PC-3 (cell line): Measurements from ENCODE around the gene HOXC12. TPM values are rescaled to one million over a fixed set of nuclear protein-coding genes. Genes with fewer than 3 reads are reported as not detected.

Source experiments
- ATAC-seq: fragments of 200-7000 bp; cut with Tn5 transposase; 2 replicates; pipeline ENCODE4 v1.9.1; 2020; ENCODE audit warnings: mild to moderate bottlenecking, moderate library complexity
- BruUV-seq: library from RNA; stranded (reverse); fragments of 400-500 nt; replicated peaks from 2 replicates; lab custom pipeline; 2021; lab: Mats Ljungman, UMichigan
- CTCF ChIA-PET: fragments of 300-600 bp; sonication (Branson Sonifier 250); formaldehyde crosslinking; loops from one replicate; lab custom pipeline; 2022; ENCODE audit warnings: antibody characterized with exemption; lab: Charles Lee
- POLR2A ChIA-PET: fragments of 300-600 bp; sonication (Branson Sonifier 250); formaldehyde crosslinking; loops from one replicate; lab custom pipeline; 2022; ENCODE audit warnings: antibody characterized with exemption; ENCODE audit not compliant: unreplicated experiment; lab: Charles Lee
- DNase-seq: peaks from one replicate; pipeline ENCODE4 v3.0.0-alpha.2; 2015
- H2AFZ ChIP-seq: fragments of 300-600 bp; sonication (generic); 2 replicates; pipeline ENCODE4 v1.6.0; 2016; ENCODE audit warnings: antibody characterized with exemption, low read length
- H3F3A ChIP-seq: fragments of 300-600 bp; sonication (generic); one replicate; pipeline ENCODE4 v1.6.0; 2017; ENCODE audit warnings: antibody characterized with exemption, low read length, control low read depth, mild to moderate bottlenecking; ENCODE audit not compliant: unreplicated experiment
- H3K27ac ChIP-seq: fragments of 300-600 bp; sonication (generic); 2 replicates; pipeline ENCODE4 v1.5.1; 2016; ENCODE audit warnings: mild to moderate bottlenecking, low read length
- H3K27me3 ChIP-seq: fragments of 300-600 bp; sonication (generic); 2 replicates; pipeline ENCODE4 v1.6.1; 2016; ENCODE audit warnings: low read length, mixed read lengths
- H3K36me3 ChIP-seq: fragments of 300-600 bp; sonication (generic); 2 replicates; pipeline ENCODE4 v1.6.1; 2016; ENCODE audit warnings: low read depth, mixed run types, low read length, mixed read lengths
- H3K4me1 ChIP-seq: fragments of 300-600 bp; sonication (generic); 2 replicates; pipeline ENCODE4 v1.5.1; 2016; ENCODE audit warnings: low read length; ENCODE audit not compliant: insufficient read depth
- H3K4me2 ChIP-seq: fragments of 300-600 bp; sonication (generic); 2 replicates; pipeline ENCODE4 v1.6.0; 2016; ENCODE audit warnings: low read length
- H3K4me3 ChIP-seq: fragments of 300-600 bp; sonication (generic); 2 replicates; pipeline ENCODE4 v1.5.1; 2016; ENCODE audit warnings: mild to moderate bottlenecking, low read length, mixed read lengths
- H3K79me2 ChIP-seq: fragments of 300-600 bp; sonication (generic); 2 replicates; pipeline ENCODE4 v1.6.1; 2017; ENCODE audit warnings: low read length, mixed read lengths
- H3K9ac ChIP-seq: fragments of 300-600 bp; sonication (generic); 2 replicates; pipeline ENCODE4 v1.6.0; 2016; ENCODE audit warnings: mild to moderate bottlenecking, low read length
- H3K9me2 ChIP-seq: fragments of 300-600 bp; sonication (generic); replicated peaks from 2 replicates; pipeline ENCODE4 v1.6.1; 2016; ENCODE audit warnings: mixed run types, low read length, mixed read lengths
- H3K9me3 ChIP-seq: fragments of 300-600 bp; sonication (generic); 2 replicates; pipeline ENCODE4 v1.6.1; 2016; ENCODE audit warnings: low read length, mixed read lengths
- H4K20me1 ChIP-seq: fragments of 300-600 bp; sonication (generic); 2 replicates; pipeline ENCODE4 v1.6.1; 2016; ENCODE audit warnings: low read length, mixed read lengths
- EZH2 ChIP-seq: fragments of 300-600 bp; sonication (generic); IDR thresholded peaks from one replicate; pipeline ENCODE4 v1.6.1; 2017; ENCODE audit warnings: antibody characterized with exemption, mild to moderate bottlenecking, low read length; ENCODE audit not compliant: unreplicated experiment
- EZH2phosphoT487 ChIP-seq: fragments of 300-600 bp; sonication (generic); IDR thresholded peaks from 2 replicates; pipeline ENCODE4 v1.6.1; 2018; ENCODE audit warnings: mild to moderate bottlenecking, antibody characterized with exemption, low read length, borderline replicate concordance
- intact Hi-C: fragments of 100-400 bp; cut with micrococcal nuclease; formaldehyde crosslinking; loops from 2 replicates; pipeline ENCODE4 v1.9.0; 2023
- total RNA-seq: library from RNA; depleted of rRNA; stranded (reverse); fragments of >200 nt; gene quantifications from 2 replicates; pipeline ENCODE4 v1.2.3, GENCODE V29; 2014
- TF ChIP-seq, protein P1 (sequence below): fragments of 300-600 bp; sonication (generic); conservative IDR thresholded peaks from 2 replicates; pipeline ENCODE4 v1.5.1; 2017; ENCODE audit warnings: antibody characterized with exemption, low read depth, mild to moderate bottlenecking, low read length

Gene HOXC12
- total RNA-seq, 1 experiment from 2014 or later: 0.33 TPM

DNA sequence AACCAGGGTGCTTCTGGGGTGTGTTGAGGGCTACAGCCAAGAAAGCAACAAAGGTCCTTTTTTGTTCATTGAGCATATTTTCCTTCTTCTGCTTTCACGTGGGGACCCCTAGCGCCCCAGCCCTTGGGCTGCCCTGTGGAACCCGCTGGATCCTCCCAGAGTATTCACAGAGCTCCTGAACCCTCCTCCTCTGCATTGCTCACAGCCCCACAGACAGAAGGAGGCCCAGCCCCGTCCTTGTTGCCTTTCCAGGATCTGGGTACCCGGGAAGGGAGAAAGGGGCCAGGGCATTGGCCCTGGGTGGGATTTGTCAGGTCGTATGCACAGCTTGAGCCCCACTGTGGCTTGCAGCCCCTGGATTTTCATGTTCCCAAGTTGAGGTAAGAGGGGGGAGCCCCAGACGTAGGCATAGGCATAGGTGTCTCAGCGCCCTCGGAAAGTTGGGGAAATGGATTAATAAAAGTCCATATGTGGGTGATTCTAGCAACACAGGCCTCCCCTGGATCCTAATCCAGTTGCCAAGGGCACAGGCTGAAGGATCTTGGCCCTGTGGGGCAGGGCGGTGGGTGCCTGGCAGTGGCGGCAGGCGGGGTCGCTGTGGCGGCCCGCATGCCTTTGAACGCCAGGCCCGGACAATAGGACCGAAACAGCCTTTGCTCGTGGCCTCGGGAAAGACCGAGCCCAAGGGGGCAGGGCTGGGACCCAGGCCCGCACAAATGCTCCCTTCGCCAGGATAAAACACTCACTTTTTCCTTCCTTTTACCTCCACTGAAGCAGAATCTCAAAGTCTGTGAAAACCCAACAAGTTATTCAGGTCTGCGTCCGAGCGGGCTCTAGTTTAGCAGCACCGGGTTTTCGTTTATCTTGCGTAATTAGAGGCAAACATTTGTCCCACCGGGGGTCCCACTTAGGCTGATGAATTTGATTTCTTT is 27.2 kb downstream of the HOXC12 start:
- Histone ChIP-seq H4K20me1 (no peaks in the 10 kb centered on the region), H3K9ac (no peak overlapping the region), H3K9me3 (no peaks in the 10 kb centered on the region), H3K4me1 (peaks cover 34% of the 10 kb centered on the region), H3K79me2 (no peaks in the 10 kb centered on the region), H3K4me3 (no peak overlapping the region), H3K27me3 (no peaks in the 10 kb centered on the region), H3F3A (no peaks in the 10 kb centered on the region), H3K9me2 (no peaks in the 10 kb centered on the region), H3K27ac (no peak overlapping the region), H3K4me2 (no peak overlapping the region), H2AFZ (no peak overlapping the region), H3K36me3 (no peaks in the 10 kb centered on the region)
- DNase-seq (no peak), ATAC-seq (no peak)
- no TSS peak for BruUV-seq
- TF ChIP-seq, protein P1, sequence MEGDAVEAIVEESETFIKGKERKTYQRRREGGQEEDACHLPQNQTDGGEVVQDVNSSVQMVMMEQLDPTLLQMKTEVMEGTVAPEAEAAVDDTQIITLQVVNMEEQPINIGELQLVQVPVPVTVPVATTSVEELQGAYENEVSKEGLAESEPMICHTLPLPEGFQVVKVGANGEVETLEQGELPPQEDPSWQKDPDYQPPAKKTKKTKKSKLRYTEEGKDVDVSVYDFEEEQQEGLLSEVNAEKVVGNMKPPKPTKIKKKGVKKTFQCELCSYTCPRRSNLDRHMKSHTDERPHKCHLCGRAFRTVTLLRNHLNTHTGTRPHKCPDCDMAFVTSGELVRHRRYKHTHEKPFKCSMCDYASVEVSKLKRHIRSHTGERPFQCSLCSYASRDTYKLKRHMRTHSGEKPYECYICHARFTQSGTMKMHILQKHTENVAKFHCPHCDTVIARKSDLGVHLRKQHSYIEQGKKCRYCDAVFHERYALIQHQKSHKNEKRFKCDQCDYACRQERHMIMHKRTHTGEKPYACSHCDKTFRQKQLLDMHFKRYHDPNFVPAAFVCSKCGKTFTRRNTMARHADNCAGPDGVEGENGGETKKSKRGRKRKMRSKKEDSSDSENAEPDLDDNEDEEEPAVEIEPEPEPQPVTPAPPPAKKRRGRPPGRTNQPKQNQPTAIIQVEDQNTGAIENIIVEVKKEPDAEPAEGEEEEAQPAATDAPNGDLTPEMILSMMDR: no peak
- TF ChIP-seq EZH2phosphoT487: no peak
- no peak for TF ChIP-seq EZH2
- ChIA-PET CTCF (no interaction called here), POLR2A (no interaction called here)
- intact Hi-C loops: no loop called here

DNA sequence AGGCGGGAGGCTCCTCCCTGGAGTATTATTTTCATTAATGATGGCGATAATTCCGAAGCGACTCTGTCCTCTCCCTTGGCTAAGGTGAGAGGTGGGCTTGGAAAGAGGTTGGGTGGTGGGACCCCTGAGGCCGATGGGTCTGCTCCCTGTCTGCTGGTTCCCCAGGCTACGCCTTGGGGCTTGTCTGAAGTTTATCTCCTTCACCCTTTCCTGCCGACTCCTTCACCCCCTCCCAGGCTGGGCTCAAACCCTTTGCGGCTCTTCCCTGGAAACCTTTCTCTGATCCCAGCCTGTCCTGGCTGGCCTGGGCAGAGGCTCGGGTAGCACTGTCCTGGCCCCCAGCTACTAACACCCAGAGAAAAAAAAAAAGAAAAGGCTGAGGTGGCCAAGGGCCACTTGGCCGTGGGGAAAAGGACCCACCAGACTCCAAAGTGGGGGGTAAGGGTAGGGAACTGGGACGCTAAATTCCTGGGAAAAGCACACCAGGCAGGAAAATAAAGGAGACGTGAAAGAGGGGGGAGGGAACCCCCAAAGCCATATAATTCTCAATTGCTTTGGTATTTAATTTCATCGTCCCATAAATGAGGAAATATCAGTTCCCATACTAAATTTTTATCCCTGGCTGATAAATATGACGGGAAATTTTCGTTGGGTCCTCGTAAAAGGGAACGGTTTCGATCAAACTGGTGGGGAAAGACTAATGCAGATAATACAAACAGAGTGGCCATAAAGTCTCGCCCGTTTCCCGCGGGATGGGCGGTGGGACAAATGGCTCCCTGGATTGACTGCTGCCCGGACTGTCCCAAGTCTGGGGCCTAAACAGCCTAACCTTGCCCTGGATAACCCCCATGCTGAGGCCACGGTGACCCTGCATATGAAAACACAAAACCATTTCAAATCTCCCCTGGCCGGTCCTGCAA is 28.2 kb downstream of the HOXC12 start:
- H3K79me2 ChIP-seq: no peaks in the 10 kb centered on the region
- intact Hi-C loops: no loop called here
- TF ChIP-seq, protein P1: no peak
- TF ChIP-seq EZH2phosphoT487: no peak
- TF ChIP-seq EZH2: no peak
- H3K4me2 ChIP-seq: no peak overlapping the region
- no peaks in the 10 kb centered on the region for H3K27me3 ChIP-seq
- no peak overlapping the region for H3K4me3 ChIP-seq
- H3K27ac ChIP-seq: no peak overlapping the region
- H4K20me1 ChIP-seq: no peaks in the 10 kb centered on the region
- H3K9ac ChIP-seq: no peak overlapping the region
- no TSS peak for BruUV-seq
- POLR2A ChIA-PET: no interaction called here
- peaks cover 25% of the 10 kb centered on the region for H3K4me1 ChIP-seq
- H3K9me2 ChIP-seq: no peaks in the 10 kb centered on the region
- H2AFZ ChIP-seq: no peak overlapping the region
- no peaks in the 10 kb centered on the region for H3K9me3 ChIP-seq
- no peak for DNase-seq
- no peaks in the 10 kb centered on the region for H3K36me3 ChIP-seq
- H3F3A ChIP-seq: no peaks in the 10 kb centered on the region
- ATAC-seq: no peak
- CTCF ChIA-PET: no interaction called here
